ENCODE measurements around the gene OR52B6.
"Not testable (repeated sequence)": the region's sequence is repeated elsewhere in the genome, so short reads cannot be mapped to it uniquely, and the experiment has no call there.

The OR52B6 gene, protein sequence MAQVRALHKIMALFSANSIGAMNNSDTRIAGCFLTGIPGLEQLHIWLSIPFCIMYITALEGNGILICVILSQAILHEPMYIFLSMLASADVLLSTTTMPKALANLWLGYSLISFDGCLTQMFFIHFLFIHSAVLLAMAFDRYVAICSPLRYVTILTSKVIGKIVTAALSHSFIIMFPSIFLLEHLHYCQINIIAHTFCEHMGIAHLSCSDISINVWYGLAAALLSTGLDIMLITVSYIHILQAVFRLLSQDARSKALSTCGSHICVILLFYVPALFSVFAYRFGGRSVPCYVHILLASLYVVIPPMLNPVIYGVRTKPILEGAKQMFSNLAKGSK

DNA sequence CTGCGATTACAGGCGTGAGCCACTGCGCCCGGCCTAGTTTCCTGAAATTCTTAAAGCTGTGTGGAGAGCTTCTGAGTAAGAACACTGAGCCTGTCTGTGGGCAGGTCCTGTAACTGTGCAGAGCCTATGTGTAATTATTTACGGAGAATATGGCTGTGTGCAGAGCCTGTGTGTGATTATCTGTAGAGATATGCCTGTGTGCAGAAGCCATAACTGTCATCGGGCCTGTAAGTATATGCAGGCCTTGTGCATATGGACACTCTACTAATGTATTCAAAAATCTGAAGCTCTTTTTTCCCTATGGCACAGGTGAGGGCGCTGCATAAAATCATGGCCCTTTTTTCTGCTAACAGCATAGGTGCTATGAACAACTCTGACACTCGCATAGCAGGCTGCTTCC lies at the start of gene OR52B6:
Gene OR52B6 (plus strand): TSS at position 301 of the 400 bp plus-strand sequence. CDS start 0 bp downstream, at position 301.
- DNase-seq (ENCODE audit: low read depth in 3 of 3): no peak

DNA sequence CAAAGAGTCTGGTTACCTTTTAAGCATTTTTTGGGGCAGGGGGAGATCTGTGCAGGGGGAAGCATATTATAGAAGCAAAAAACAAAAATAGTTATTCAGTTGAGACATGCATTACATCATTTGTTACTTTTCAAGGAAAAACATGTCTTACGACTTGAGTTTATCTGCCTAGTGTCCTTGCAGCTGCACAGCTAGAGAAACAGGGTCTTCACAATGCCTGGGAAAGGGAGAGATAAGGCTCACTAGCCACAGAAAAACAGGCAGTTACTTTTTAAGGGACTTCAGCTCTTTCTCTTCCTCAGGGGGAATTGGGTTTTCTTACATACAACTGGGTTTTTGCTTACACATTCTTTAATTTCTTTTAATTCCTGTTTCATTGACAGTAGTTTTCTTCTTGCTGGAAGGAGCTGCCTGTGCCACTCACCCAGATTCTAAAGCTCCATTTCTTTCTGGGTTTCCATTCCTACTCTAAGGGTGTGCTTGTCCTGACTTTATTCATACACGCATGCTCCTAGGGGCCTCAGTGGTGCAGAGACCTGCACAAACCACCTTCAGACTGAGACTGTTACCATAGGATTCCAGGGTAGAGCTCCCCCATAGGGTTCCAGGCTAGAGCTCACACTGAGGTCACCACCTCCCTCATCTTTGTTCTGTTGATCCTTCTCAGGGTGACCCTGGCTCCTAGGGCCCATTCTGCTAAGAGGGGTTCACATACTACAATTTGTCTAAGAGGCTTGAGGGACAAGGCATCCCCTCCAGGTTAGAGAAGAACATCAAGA lies 49.4 kb upstream of the OR52B6 start:
- DNase-seq (ENCODE audit: low read depth in 3 of 3): no peak

DNA sequence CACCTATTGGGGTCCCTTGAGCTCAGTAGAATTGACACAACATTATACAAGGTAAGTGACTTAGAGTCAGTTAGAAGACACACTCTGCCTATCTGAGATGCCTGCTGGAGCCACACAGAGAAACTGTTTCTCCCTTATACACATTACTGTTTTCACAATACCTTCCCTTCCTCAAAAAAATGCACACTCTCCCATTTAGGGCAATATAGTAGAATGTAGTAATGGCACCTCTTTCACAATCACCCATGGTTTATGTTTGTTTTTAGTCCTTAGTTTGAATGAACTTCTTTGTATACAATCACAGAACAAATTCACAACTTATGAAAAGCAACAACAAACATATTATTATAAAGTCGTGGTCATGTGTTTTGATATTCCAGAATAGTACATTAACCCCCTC lies 46.6 kb upstream of the OR52B6 start:
- no peak for DNase-seq (ENCODE audit: low read depth in 3 of 3)

DNA sequence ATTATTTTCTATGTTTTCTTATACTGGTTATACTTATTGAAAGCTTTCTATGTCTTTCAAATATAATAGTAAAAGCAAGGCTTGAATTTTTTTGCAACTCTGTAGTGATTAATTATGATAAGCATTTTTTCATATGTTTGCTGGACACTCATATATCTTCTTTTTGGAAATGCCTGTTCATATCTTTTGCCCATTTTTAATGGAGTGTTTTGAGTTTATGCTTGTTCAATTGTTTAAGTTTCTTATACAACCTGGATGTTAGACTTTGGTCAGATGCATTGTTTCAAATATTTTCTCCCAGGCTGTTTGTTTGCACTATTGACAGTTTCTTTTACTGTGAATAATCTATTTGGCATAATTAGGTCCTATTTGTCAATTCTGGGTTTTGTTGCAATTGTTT lies 44.2 kb upstream of the OR52B6 start:
- no peak for DNase-seq (ENCODE audit: low read depth in 3 of 3)

DNA sequence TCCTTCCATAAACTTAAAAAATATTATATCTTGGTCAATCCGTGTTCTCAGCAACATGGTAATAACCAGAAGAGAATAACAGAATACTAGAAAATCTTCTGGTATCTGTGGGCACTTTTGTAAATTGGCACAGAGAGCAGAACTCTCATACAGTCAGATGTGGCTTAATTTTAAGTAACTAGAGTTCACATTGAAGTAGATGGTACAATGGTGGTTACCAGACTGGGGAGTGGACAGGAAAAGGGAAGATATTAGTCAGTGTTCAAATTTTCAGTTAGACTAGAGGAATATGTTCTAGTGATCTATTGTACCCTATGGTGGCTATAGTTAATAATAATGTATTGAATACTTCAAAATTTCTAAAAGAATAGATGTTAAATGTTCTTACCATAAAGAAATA lies 39.2 kb upstream of the OR52B6 start:
- DNase-seq (ENCODE audit: low read depth in 3 of 3): no peak

DNA sequence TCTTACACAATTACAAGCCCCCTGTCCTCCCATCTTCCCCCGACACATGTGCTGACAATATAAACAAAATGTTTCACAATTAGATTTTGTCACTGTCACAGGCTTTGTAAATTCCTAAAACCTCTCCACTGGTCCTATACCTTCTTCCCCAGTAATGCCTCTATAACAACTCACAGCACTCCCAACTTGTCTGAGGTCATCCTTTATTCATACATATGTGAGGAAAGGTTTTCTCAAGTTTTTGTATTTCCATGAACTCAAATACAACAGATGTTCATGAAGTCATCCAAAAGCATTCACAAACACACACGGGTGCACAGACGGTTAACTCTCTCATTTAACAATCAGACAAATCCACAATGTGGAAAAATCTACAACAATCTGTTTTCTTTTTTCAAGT lies 34.2 kb upstream of the OR52B6 start:
- no peak for DNase-seq (ENCODE audit: low read depth in 3 of 3)

DNA sequence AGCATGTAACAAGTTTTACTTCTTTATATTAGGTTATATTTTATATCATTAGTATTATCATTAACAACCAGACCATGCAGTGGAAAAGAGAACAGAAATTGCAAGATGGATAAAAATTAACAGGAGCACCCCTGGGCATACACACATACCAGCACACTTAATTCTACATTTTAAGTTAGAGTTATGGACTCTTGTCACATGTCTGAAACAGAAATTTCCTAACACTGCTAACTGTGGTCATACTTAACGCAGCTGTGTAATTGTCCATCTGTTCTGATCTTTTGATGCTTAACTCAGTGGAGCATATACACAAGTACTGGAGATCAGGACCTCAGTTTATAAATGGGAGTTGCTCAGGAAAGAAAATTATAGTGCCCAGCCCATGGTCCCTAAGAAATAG lies 32.7 kb upstream of the OR52B6 start:
- no peak for DNase-seq (ENCODE audit: low read depth in 3 of 3)

DNA sequence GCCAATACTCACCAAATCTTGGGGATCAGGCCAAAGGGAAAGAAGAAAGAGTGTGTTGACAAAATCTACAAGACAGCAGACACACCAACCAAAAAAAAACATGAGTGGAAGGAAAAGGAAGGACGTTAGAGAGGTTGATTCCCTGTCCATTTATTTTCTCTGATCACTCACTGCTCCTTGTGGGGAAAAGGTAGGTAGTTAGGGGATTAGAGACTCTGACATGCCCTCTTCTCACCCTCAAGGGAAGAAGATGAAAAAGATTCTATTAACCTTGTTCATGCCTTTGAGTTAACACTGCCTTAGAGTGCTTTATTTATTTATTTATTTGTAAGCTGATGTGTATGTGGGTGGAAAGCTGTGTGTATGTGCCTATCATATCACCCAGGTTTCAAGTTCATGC lies 32.2 kb upstream of the OR52B6 start, which contains the start of gene OR52H1:
Gene OR52H1 (minus strand): TSS at position 101 of the 400 bp plus-strand sequence. CDS start 3,035 bp downstream, outside the sequence.
- no peak for DNase-seq (ENCODE audit: low read depth in 3 of 3)

DNA sequence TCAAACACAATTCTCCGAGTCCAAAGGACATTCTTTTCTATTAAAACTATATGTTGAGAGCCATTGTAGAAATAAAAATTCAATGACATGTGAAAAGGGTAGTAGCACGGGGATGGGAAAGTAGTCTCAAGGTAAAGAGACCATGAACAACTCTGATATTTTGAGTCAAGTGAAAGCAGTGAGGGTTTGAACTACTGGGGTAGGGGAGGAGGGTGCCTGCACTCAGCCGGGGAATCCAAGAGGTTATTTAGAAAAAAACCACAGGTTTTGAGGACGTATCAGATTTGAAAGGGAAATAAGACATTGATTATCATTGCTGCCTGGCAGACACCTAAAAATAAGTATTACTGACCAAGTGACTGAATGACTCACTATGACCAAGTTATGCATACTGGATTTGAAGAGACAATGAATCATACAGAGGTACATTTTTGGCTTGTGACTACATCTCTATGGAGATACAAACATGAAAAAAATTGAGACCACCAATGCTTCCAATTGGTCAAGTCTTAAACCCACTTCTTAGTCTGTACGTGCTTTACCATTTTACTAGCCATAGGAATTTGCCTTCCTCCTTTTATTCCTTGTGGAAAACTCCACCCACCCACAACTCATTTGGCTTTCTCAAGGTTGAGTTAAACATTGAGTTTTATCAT lies 30.1 kb upstream of the OR52B6 start:
- DNase-seq (ENCODE audit: low read depth in 3 of 3): no peak

DNA sequence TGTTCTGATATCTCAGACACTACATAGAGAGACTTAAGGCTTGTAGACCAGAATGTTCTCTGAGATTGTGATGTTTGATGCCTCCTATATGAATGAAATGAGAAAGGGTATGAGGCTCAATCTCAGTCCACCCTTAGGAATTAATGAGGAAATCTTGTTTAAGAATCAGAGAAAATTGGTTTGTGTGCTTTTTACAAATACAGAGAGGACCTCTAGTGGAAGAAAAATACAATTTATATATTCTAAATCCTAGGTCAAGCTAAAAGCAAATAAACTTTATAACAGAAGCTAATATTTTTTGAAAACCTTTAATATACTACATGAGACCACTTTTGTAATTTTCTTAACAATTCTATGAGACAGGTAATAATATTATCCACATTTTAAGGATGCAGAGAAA lies 27.3 kb upstream of the OR52B6 start:
- DNase-seq (ENCODE audit: low read depth in 3 of 3): no peak

DNA sequence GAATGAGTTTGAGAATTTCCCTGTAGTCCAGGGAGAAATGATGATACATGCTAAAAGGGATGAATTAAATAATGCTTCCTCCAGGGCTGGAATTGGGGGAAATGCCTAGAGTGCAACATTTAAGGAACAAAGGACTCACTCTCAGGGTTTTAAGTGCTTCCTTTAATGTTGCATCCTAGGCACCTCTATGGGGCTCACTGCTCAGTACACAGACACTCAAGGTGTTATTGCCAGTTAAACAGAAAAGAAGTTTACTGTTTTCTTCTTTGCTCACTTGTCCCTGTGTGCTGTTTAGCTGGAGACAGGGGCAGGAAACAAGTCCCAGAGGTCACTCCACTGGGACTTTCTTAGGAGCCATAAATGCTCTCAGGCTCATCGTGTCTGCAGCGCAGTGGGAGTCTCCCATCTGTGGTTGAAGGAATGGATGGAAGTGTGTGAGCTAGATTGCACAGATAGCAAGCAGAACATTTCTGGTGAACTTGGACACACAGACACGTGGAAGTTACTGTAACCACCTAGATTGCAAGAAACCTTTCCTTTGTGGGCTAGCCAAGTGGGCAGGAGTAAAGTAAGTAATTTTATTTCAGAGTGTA lies 24.0 kb upstream of the OR52B6 start:
- DNase-seq (ENCODE audit: low read depth in 3 of 3): no peak

DNA sequence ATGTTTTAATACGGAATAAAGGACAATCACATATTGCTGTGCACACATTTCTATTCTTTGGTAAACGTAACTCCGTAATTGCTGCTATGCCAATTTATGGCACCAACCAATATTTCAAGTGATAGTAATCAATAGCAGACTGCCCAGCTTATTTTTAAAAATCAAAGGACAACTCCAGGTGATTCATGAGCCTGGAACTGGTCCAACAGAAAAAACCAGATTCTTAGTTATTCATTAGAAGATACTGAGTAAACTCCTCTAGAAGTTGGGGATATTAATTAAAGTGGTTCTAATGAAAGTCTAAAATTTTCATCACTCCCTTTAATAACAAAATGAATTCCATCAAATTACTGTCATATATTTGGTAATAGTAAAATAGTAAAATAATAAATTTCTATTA lies 22.9 kb upstream of the OR52B6 start:
- no peak for DNase-seq (ENCODE audit: low read depth in 3 of 3)

DNA sequence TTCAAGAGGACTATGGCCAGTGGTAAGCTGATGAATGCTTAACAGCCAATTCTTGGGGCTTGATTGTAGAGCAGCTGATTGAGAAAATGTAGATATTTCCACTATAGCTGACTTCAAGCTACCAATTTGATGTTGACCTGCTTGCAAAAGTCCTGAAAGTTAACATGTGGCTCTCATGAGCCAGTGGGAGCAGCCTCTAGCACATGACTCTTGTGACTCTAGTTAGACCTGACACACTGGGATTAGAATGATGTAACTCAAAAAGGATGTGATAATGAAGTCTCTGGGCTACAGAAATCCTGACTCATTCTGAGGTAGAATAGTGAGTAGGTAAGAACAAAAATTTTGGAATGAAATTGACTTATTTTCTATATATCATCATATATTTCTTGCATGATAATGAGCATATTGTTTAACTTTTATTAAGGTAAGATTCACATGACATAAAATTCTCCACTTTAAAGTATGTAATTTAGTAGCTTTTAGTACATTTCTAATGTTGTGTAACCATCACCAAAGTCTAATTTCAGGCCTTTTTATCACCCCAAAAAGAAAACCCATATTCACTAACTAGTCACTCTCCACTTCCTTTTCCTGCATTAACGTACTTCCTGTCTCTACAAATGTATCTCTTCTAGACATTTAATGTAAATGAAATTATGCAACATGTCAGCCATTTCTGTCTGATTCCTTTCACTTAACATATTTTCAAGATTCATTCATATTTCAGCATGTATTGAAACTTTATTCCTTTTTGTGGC lies 16.2 kb upstream of the OR52B6 start:
- no peak for DNase-seq (ENCODE audit: low read depth in 3 of 3)

DNA sequence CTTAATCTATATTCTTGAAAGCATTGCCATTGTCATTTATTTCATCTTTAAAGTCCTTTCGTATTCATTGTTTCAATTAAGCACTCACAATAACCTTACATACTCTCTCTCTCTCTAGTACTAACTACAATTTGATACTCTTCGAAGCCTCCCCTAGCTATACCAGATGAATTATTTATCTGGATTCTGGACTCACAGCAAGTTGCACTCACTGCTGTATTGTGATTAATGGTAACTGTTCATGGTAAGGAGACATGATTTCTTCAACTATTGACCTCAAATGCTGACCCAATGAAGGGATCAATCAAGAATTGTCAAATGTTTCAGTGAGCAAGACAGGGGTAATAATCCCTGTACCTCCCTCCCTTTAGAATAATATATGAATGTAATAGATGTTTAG lies 6.0 kb upstream of the OR52B6 start:
- no peak for DNase-seq (ENCODE audit: low read depth in 3 of 3)

DNA sequence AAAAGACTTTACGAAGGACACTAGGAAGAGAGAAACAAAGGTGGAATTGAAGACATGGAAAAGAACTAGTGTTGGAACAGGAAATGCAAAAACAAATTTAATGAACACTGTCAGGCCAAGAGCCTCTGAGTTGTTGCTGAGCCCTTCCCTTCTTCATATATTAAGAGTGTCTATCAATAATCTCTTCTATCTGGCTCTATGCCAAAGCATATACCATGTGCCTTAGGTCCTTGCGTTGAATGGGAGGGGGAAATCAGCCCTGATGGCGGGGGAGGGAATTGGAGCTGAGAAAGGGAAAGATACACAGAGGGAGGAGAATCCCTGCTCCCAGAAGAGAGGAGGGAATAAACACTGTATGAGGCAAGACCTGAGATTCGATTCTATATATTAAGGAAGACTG lies 5.5 kb upstream of the OR52B6 start:
- no peak for DNase-seq (ENCODE audit: low read depth in 3 of 3)

DNA sequence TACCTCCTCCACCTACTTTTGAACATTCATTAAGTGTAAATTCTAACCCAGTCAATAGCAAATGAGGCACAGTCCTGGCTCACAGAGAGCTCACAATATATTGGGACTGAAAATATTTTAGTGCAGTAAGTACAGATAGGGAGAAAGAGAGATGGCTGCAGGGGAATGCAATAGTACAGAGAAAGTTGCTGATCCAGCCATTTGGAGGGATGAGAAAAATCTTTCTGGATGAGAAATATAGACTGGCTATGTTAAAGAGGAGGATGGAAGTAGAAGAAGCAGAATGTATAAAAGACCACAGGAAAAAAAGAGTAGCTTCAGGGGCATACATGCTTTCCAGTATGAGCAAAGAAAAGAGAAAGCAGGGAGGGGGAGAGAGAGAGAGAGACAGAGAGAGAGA lies 3.6 kb upstream of the OR52B6 start:
- no peak for DNase-seq (ENCODE audit: low read depth in 3 of 3)

DNA sequence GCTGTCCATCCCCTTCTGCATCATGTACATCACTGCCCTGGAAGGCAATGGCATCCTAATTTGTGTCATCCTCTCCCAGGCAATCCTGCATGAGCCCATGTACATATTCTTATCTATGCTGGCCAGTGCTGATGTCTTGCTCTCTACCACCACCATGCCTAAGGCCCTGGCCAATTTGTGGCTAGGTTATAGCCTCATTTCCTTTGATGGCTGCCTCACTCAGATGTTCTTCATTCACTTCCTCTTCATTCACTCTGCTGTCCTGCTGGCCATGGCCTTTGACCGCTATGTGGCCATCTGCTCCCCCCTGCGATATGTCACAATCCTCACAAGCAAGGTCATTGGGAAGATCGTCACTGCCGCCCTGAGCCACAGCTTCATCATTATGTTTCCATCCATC lies 337 bp downstream of the OR52B6 start:
- no peak for DNase-seq (ENCODE audit: low read depth in 3 of 3)

DNA sequence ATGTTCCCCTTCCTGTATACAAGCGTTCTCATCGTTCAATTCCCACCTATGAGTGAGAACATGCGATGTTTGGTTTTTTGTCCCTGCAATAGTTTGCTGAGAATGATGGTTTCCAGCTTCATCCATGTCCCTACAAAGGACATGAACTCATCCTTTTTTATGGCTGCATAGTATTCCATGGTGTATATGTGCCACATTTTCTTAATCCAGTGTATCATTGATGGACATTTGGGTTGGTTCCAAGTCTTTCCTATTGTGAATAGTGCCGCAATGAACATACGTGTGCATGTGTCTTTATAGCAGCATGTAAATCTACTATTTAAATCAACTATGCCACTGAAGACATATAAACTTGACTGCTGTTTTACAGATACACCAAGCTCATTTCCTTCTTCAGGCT lies 3.8 kb downstream of the OR52B6 start:
- not testable (repeated sequence) for DNase-seq (ENCODE audit: low read depth in 3 of 3)

DNA sequence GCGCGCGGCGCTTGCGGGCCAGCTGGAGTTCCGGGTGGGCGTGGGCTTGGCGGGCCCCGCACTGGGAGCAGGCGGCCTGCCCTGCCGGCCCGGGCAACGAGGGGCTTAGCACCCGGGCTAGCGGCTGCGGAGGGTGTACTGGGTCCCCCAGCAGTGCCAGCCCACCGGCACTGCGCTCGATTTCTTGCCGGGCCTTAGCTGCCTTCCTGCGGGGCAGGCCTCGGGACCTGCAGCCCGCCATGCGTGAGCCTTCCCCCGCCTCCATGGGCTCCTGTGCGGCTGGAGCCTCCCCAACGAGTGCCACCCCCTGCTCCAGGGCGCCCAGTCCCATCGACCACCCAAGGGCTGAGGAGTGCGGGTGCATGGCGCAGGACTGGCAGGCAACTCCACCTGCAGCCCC lies 9.2 kb downstream of the OR52B6 start:
- DNase-seq (ENCODE audit: low read depth in 3 of 3): not testable (repeated sequence)

DNA sequence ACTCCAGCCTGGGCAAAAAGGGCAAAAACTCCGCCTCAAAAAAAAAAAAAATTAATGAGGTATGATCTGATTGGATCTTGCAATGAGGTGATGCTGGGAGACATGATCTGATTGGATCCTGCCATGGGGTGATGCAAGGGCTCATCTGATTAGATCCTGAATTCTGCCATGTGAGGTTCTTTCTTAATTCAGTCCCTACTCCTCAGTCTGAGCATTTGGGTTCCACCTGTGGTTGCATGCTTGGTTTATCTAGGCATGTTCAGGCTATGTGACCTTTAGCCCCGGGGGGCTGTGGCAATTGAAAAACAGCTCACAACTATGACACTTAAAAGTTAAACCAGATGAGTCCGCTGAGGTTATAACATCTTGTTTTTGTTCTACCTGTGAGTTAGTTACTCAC lies 10.9 kb downstream of the OR52B6 start:
- DNase-seq (ENCODE audit: low read depth in 3 of 3): no peak

DNA sequence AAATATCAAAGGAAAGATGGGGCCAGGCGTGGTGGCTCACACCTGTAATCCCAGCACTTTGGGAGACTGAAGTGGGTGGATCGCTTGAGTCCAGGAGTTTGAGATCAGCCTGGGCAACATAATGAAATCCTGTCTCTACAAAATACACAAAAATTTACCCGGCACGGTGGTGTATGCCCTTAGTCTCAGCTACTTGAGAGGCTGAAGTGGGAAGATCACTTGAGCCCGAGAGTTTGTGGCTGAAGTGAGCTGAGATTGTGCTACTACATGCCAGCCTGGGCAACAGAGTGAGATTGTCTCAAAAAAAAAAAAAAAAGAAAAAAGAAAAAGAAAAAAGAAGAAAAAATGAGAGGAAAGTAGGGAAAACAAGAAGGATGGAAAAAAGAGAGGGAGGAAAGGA lies 11.9 kb downstream of the OR52B6 start:
- no peak for DNase-seq (ENCODE audit: low read depth in 3 of 3)

DNA sequence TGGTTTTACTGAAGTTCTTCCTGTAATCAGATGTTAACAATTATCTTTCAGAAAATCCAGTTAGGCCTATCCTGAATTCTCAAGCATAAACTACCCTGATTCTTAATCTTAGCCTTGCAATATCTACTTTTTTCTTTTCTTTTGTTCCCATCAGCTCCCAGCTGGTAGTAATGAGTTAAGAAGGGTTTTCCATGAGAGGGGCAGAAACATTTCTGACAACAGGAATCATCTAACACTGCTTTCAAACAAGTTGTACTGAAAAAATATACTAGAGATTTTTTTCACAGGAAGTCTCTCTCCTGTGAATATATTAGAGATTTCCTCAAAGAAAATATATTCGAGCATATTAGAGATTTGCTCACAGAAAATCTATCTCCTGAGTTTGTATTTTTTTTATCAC lies 12.5 kb downstream of the OR52B6 start:
- no peak for DNase-seq (ENCODE audit: low read depth in 3 of 3)
